H9 (cell line): ENCODE data around the gene FKBP10. TPM values are rescaled to one million over a fixed set of nuclear protein-coding genes. Genes with fewer than 3 reads are reported as not detected.

ENCODE experiments used
- DNase-seq: peaks from one replicate; pipeline ENCODE4 v3.0.0-alpha.2; 2017
- H2AFZ ChIP-seq: one replicate; pipeline ENCODE4 v1.6.1; 2013; ENCODE audit warnings: mild to moderate bottlenecking, low read length, control low read depth, moderate library complexity
- H2AK5ac ChIP-seq: 2 replicates; pipeline ENCODE4 v1.6.1; 2013; ENCODE audit warnings: low read length, control low read depth, mixed read lengths; ENCODE audit not compliant: insufficient read length
- H2BK120ac ChIP-seq: one replicate; pipeline ENCODE4 v1.6.1; 2013; ENCODE audit warnings: low read depth, mild to moderate bottlenecking, low read length, control low read depth, inconsistent platforms; ENCODE audit not compliant: poor library complexity, severe bottlenecking
- H2BK12ac ChIP-seq: 2 replicates; pipeline ENCODE4 v1.6.1; 2013; ENCODE audit warnings: low read length, control low read depth, mixed read lengths, low read depth; ENCODE audit not compliant: insufficient read length
- H2BK15ac ChIP-seq: 2 replicates; pipeline ENCODE4 v1.6.1; 2013; ENCODE audit warnings: low read depth, low read length, control low read depth
- H2BK20ac ChIP-seq: one replicate; pipeline ENCODE4 v1.6.1; 2013; ENCODE audit warnings: low read depth, mild to moderate bottlenecking, low read length, control low read depth, inconsistent platforms; ENCODE audit not compliant: poor library complexity, severe bottlenecking
- H2BK5ac ChIP-seq: 2 replicates; pipeline ENCODE4 v1.6.1; 2013; ENCODE audit warnings: low read length, control low read depth, mixed read lengths; ENCODE audit not compliant: insufficient read length
- H3K14ac ChIP-seq: 2 replicates; pipeline ENCODE4 v1.6.1; 2013; ENCODE audit warnings: low read length, control low read depth; ENCODE audit not compliant: insufficient read depth
- H3K18ac ChIP-seq: 2 replicates; pipeline ENCODE4 v1.6.1; 2013; ENCODE audit warnings: low read depth, mild to moderate bottlenecking, mixed read lengths, low read length, control low read depth; ENCODE audit not compliant: insufficient read length
- H3K23ac ChIP-seq: 2 replicates; pipeline ENCODE4 v1.6.1; 2013; ENCODE audit warnings: low read length, control low read depth, mixed read lengths, low read depth; ENCODE audit not compliant: insufficient read length
- H3K23me2 ChIP-seq: 2 replicates; pipeline ENCODE4 v1.6.1; 2013; ENCODE audit warnings: low read depth, mild to moderate bottlenecking, mixed read lengths, low read length, control low read depth; ENCODE audit not compliant: insufficient read length, poor library complexity, severe bottlenecking
- H3K27ac ChIP-seq: 2 replicates; pipeline ENCODE4 v1.5.1; 2013; ENCODE audit warnings: low read length, control low read depth, mixed read lengths, low read depth; ENCODE audit not compliant: insufficient read length
- H3K27me3 ChIP-seq: 2 replicates; pipeline ENCODE4 v1.6.1; 2013; ENCODE audit warnings: low read length, control low read depth, inconsistent platforms; ENCODE audit not compliant: insufficient read depth
- H3K4ac ChIP-seq: 2 replicates; pipeline ENCODE4 v1.6.1; 2013; ENCODE audit warnings: low read depth, mild to moderate bottlenecking, control low read depth, inconsistent platforms, low read length, moderate library complexity
- H3K4me1 ChIP-seq: 2 replicates; pipeline ENCODE4 v1.6.1; 2013; ENCODE audit warnings: low read length, control low read depth, inconsistent platforms; ENCODE audit not compliant: insufficient read depth
- H3K4me2 ChIP-seq: 2 replicates; pipeline ENCODE4 v1.6.1; 2013; ENCODE audit warnings: low read length, control low read depth, mixed read lengths; ENCODE audit not compliant: insufficient read length, insufficient read depth
- H3K56ac ChIP-seq: 2 replicates; pipeline ENCODE4 v1.6.1; 2013; ENCODE audit warnings: low read depth, mild to moderate bottlenecking, mixed read lengths, low read length, control low read depth; ENCODE audit not compliant: insufficient read length
- H3K79me1 ChIP-seq: 2 replicates; pipeline ENCODE4 v1.6.1; 2013; ENCODE audit warnings: low read depth, mild to moderate bottlenecking, moderate library complexity, low read length, control low read depth, inconsistent platforms; ENCODE audit not compliant: insufficient read depth, poor library complexity, severe bottlenecking
- H3K79me2 ChIP-seq: 2 replicates; pipeline ENCODE4 v1.6.1; 2013; ENCODE audit warnings: low read length, control low read depth, inconsistent platforms; ENCODE audit not compliant: insufficient read depth
- H3K9ac ChIP-seq: 2 replicates; pipeline ENCODE4 v1.6.1; 2013; ENCODE audit warnings: low read length, control low read depth, mixed read lengths; ENCODE audit not compliant: insufficient read length; ENCODE audit errors: extremely low read depth
- H3K9me3 ChIP-seq: one replicate; pipeline ENCODE4 v1.6.1; 2013; ENCODE audit warnings: low read depth, low read length, inconsistent platforms; ENCODE audit not compliant: control insufficient read depth
- H3T11ph ChIP-seq: one replicate; pipeline ENCODE4 v1.6.1; 2013; ENCODE audit warnings: mild to moderate bottlenecking, low read length, control low read depth, inconsistent platforms
- H4K20me1 ChIP-seq: one replicate; pipeline ENCODE4 v1.6.1; 2013; ENCODE audit not compliant: control insufficient read depth, insufficient read length, insufficient read depth
- H4K5ac ChIP-seq: 2 replicates; pipeline ENCODE4 v1.6.1; 2013; ENCODE audit warnings: low read depth, mild to moderate bottlenecking, mixed read lengths, low read length, control low read depth; ENCODE audit not compliant: insufficient read length
- H4K8ac ChIP-seq: replicated peaks from 2 replicates; pipeline ENCODE4 v1.6.1; 2013; ENCODE audit warnings: low read length, control low read depth, mixed read lengths, low read depth; ENCODE audit not compliant: insufficient read length
- H4K91ac ChIP-seq: 2 replicates; pipeline ENCODE4 v1.6.1; 2013; ENCODE audit warnings: low read depth, mild to moderate bottlenecking, moderate library complexity, mixed read lengths, low read length, control low read depth; ENCODE audit not compliant: insufficient read length
- H3K27ac Mint-ChIP-seq, 3 experiments: 2 replicates in 2 of 3; 3 replicates in 1 of 3; pipeline ENCODE4 v1.8.0; 2020 to 2021; ENCODE audit warnings: mixed read lengths in 3 of 3, mild to moderate bottlenecking in 1 of 3, moderate library complexity in 1 of 3
- H3K27me3 Mint-ChIP-seq: 2 replicates; pipeline ENCODE4 v1.8.0; 2021; ENCODE audit warnings: low read depth, mild to moderate bottlenecking, moderate library complexity, mixed read lengths
- H3K36me3 Mint-ChIP-seq, 3 experiments: 2 replicates in 2 of 3; 3 replicates in 1 of 3; pipeline ENCODE4 v1.8.0; 2020 to 2021; ENCODE audit warnings: low read depth in 3 of 3, mixed read lengths in 3 of 3; ENCODE audit not compliant: insufficient read depth in 1 of 3
- H3K4me1 Mint-ChIP-seq, 2 experiments: 2 replicates each; pipeline ENCODE4 v1.8.0; 2020; ENCODE audit warnings: mixed read lengths in 2 of 2
- H3K4me3 Mint-ChIP-seq, 2 experiments: 2 replicates in 1 of 2; 3 replicates in 1 of 2; pipeline ENCODE4 v1.8.0; 2020 to 2021; ENCODE audit warnings: mild to moderate bottlenecking in 2 of 2, mixed read lengths in 2 of 2, moderate library complexity in 1 of 2
- H3K9me3 Mint-ChIP-seq, 2 experiments: 2 replicates in 1 of 2; 3 replicates in 1 of 2; pipeline ENCODE4 v1.8.0; 2020; ENCODE audit warnings: mild to moderate bottlenecking in 2 of 2, mixed read lengths in 2 of 2, moderate library complexity in 1 of 2
- WGBS: extraction: QIAGEN DNeasy Blood & Tissue Kit; methylation state at CpG from one replicate; pipeline ENCODE4 v1.1.7; 2013; ENCODE audit warnings: missing lambda C conversion rate, low lambda C conversion rate, mixed read lengths; ENCODE audit not compliant: insufficient read length; ENCODE audit errors: extremely low coverage; 5-methylcytosine and 5-hydroxymethylcytosine counted together
- total RNA-seq: library from RNA; stranded (reverse); gene quantifications from 2 replicates; pipeline ENCODE4 v1.2.1, GENCODE V29; 2021
- TF ChIP-seq, protein P1 (sequence below): fragments of 200-600 bp; sonication (generic); conservative IDR thresholded peaks from 3 replicates; pipeline ENCODE4 v1.8.0; 2021; ENCODE audit warnings: antibody characterized with exemption, mild to moderate bottlenecking

FKBP10 gene
- total RNA-seq, 1 experiment from 2014 or later, result 166 TPM

DNA sequence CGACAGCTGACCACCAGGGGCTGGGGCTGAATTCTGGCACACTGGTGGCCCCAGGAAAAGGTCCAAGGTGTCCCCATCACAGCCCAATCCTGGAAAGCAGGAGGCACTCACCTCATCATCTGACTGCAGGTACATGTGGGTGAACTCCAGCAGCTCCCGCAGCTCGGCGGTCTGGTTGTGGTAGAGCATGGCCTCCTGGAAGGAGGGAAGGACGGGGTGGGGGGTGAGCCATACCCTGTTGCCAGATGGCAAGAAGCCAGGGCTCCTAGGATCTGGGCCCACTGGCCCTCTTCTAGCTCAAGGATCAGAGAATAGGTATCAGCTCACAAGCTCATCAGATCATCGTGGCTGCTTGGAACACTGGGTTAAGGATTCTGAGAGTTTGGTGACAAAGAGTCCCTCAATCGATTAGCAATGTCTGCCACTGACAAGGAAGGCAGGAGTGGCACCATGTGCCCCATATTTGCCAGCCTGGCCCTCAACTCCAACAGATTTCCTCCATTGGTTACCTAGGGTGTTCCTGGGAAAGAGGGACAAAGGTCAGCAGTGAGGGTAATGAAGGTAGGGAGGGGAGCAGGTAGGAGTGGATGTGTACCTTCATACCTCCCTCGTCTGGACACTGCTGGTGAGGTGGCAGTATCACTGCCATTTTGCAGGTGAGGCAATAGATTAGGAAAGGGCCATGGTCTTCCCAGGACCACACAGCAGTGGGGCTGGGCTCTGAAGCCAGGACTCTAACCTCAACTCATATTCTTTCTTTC is 5.9 kb upstream of the FKBP10 start:
- no peak overlapping the region for H4K5ac ChIP-seq
- no peaks in the 10 kb centered on the region for H3K27me3 ChIP-seq
- Mint-ChIP-seq H3K36me3 (peaks cover 30 to 38% (median 32%) of the 10 kb centered on the region in 3 experiments), H3K27me3 (peaks cover 11% of the 10 kb centered on the region), H3K4me1 (peaks cover 13 to 15% of the 10 kb centered on the region in 2 experiments), H3K27ac (no peak overlapping the region; a peak in 2 of 7 replicates), H3K4me3 (no peak overlapping the region; a peak in 1 of 5 replicates), H3K9me3 (peaks cover 0 to 10% of the 10 kb centered on the region in 2 experiments; a peak in 3 of 5 replicates)
- no peak overlapping the region for H3K9ac ChIP-seq
- no peaks in the 10 kb centered on the region for H3K9me3 ChIP-seq
- no peak overlapping the region for H3K4ac ChIP-seq
- H2BK5ac ChIP-seq, result no peak overlapping the region
- H3K27ac ChIP-seq, result no peak overlapping the region
- DNase-seq, result no peak
- H3T11ph ChIP-seq, result no peak overlapping the region
- no peak overlapping the region for H2AK5ac ChIP-seq
- H3K14ac ChIP-seq, result no peak overlapping the region
- no CpG with 5 or more reads among the region's 8 CpGs for WGBS
- H3K4me1 ChIP-seq, result no peaks in the 10 kb centered on the region; the same call in 1 of the 2 replicates
- H4K8ac ChIP-seq, result no peak overlapping the region
- no peak overlapping the region for H2BK120ac ChIP-seq
- no peak overlapping the region for H4K91ac ChIP-seq
- H2AFZ ChIP-seq, result no peak overlapping the region
- no peaks in the 10 kb centered on the region for H4K20me1 ChIP-seq
- H3K79me1 ChIP-seq, result no peaks in the 10 kb centered on the region
- H2BK15ac ChIP-seq, result no peak overlapping the region
- H3K18ac ChIP-seq, result no peak overlapping the region
- H3K79me2 ChIP-seq, result 0 out of 2 replicates have a peak, but pooled peaks cover 2% of the 10 kb centered on the region
- no peak overlapping the region for H3K4me2 ChIP-seq
- TF ChIP-seq, protein P1, sequence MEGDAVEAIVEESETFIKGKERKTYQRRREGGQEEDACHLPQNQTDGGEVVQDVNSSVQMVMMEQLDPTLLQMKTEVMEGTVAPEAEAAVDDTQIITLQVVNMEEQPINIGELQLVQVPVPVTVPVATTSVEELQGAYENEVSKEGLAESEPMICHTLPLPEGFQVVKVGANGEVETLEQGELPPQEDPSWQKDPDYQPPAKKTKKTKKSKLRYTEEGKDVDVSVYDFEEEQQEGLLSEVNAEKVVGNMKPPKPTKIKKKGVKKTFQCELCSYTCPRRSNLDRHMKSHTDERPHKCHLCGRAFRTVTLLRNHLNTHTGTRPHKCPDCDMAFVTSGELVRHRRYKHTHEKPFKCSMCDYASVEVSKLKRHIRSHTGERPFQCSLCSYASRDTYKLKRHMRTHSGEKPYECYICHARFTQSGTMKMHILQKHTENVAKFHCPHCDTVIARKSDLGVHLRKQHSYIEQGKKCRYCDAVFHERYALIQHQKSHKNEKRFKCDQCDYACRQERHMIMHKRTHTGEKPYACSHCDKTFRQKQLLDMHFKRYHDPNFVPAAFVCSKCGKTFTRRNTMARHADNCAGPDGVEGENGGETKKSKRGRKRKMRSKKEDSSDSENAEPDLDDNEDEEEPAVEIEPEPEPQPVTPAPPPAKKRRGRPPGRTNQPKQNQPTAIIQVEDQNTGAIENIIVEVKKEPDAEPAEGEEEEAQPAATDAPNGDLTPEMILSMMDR, result no peak
- no peak overlapping the region for H2BK20ac ChIP-seq
- H3K23ac ChIP-seq, result no peak overlapping the region
- H3K56ac ChIP-seq, result no peak overlapping the region
- peaks cover under 1% of the 10 kb centered on the region for H3K23me2 ChIP-seq
- no peak overlapping the region for H2BK12ac ChIP-seq
